ENCODE data around the gene RNF38.
"Not testable (repeated sequence)": the region's sequence is repeated elsewhere in the genome, so short reads cannot be mapped to it uniquely, and the experiment has no call there.

The RNF38 gene

GRCh38 chr9:36328798-36329411 lies 71.2 kb downstream of the RNF38 start:
- no peak for DNase-seq

DNA sequence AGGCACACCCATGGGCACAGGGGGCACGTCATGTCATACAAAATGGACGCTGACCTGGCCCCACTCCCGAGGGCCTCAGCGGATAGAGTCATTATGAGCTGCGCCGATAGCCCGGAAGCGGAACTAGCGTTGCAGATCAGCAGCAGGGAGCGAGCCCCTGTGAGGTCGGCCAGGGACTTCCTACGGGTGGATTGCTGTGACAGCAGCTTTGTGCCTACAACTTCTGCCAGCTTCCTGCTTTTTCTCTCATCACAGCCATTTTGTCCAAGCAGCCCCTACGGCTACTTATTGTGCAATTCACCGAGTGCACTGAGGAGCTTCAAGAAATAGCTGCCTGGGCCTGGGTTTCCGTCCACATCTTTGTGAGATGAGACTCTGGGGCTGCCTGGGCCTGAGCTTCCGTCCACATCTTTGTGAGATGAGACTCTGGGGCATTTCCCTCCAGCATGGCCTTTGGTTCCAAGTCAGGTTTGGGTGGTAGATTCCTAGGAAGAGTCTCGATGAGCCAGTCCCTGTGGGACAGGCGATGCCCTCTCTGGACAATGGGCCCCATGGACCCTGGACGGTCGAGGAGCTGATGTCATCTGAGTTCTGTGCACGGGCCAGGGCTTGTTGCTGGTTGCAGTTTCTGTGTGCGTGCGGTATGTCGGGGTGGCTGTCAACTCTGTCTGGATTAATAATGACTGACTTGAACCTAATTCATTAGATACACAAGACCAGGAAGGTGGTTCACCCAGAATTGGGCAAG lies 74.8 kb downstream of the RNF38 start:
- no peak for DNase-seq

GRCh38 chr9:36323926-36324325 lies 76.1 kb downstream of the RNF38 start:
- no peak for DNase-seq

- DNase-seq = no peak
Observed at GRCh38 chr9:36322462-36322861, 77.6 kb downstream of the RNF38 start.

DNA sequence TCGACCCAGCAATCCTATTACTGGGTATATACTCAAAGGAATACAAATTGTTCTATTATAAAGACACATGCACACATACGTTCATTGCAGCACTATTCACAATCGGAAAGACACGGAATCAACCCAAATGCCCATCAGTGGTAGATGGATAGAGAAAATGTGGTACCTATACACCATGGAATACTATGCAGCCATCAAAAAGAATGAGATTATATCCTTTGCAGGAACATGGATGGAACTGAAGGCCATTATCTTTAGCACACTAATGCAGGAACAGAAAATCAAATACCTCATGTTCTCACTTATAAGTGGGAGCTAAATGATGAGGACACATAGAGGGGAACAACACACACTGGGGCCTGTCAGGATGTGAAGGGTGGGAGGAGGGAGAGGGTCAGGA lies 78.2 kb downstream of the RNF38 start:
- not testable (repeated sequence) for DNase-seq

- DNase-seq = no peak
Observed at GRCh38 chr9:36320466-36320865, 79.6 kb downstream of the RNF38 start.

DNA sequence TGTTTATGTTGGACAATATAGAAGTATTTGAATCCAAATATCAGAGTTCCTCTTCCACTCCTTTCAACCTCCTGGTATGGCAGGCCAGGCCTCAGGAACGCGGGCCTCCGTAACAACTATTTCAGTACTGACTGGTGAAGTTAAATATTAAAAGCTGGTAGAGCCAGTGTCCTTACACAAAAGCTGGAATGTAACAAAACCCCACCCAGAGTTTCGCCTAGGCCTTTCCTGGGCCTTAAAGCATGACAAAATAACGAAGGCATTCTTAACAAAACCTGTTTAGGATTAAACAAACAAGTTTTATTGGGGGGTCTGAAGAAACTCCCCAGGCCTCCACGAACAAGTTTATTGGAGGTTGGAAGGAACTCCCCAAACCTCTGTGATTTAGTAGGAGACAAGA lies 80.3 kb downstream of the RNF38 start:
- DNase-seq = no peak

DNA sequence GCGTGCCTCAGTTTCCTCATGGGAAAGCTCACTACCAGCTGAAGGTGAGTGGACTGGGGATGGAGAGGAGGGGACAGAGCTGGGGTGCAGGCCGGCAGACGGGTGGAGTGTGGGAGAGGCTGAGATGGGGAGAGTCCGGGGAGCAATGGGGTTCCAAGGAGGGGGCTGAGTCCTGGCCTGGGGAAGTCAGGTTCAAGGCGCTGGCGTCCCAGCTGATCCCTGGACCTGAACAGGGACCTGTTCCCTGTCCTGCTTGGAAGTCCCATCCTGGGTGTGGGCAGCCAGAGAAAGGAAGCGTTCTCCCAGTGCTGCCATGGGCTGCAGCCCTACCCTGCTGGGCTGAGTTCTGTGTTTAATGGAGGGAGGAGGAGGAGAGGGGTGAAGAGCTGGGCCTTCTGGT lies 80.9 kb downstream of the RNF38 start:
- DNase-seq = no peak

DNA sequence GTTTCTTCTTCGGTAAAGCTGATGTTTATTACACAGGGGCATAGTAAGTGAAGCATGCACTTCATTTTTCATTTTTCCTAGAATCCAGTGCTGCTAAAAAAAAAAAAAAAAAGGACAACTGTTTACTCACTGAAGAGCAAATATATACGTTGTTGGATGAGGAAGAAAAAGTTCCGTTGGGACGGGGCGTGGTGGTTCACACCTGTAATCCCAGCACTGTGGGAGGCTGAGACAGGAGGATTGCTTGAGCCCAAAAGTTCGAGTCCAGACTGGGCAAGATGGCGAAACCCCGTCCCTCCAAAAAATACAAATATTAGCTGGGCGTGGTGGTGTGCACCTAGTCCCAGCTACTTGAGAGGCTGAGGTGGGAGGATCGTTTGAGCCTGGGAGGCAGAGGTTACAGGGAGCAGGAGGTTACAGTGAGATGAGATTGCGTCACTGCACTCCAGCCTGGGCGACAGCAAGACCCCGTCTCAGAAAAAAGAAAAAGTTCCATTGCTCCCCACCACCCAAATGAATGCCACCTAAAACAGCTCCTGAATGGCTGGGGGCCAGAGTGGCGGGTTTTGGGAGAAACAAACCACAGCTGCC lies 81.8 kb downstream of the RNF38 start:
- DNase-seq = no peak

DNA sequence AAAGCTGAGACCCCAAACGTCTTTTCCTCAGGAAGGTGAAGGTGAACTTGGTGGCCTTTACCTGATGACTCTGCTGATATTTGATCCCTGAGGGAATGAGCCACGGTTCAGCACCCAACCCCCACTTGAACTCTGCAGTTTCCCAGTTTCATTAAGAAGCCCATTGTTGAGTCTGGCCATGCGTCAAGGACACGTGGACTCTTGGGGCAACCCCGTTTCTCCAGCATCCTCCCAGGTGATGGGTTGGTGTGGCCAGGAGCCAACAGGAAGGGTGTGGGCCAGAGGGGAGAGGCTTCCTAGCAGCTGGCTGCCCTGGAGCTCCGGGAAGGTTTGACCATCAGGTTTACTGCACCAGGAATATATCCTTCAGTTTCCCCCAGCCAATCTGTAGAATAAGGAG lies 82.3 kb downstream of the RNF38 start:
- no peak for DNase-seq

DNA sequence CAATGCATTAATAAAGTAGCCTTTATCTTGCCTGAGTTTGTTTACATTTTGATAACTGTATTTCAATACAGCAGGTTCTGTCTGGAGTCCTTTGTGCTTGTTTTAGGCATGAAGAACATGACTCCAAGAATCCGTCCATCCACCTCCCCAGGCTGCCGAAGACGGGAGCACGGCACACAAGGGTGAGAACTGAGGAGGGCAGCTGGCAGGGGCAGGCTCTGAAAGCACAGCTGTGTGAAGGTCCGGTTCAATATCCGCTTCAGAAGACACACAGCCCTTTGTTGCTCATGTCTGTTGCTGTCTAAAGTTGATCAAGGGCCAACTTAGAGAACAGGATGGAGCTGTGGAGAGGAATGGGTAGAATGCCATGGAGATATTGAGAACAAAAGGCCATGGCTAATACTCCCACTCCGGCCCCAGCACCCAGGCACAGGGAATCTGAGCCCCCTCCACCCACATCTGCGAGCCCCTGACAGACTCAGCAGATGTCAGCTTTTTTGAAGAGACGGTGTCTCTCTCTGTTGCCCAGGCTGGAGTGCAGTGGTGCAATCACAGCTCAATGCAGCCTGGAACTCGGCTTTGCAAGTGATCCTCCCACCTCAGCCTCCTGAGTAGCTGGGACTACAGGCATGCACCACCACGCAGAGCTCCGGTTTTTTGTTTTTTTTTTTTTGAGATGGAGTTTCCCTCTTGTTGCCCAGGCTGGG lies 83.3 kb downstream of the RNF38 start:
- no peak for DNase-seq

GRCh38 chr9:36316049-36316448 lies 84.0 kb downstream of the RNF38 start:
- no peak for DNase-seq

DNA sequence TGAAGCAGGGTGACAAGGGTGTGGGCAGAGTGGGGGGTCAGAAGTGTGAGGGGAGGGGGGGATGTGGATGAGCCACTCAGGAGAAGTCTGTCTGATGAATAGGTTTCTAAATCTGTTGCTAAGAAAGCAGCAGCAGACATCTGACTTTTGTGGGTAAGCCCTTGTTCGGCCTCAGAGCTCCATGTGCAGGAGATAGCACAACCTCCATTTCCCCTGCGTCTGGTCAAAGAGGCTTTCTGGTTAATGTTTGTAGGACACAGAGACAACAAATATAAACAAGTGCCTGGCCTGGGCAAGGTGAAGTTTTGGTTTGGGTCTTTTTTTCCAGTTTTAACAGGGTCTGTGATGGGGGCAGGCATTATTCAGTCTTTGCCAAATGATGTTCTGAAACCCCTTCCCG lies 84.8 kb downstream of the RNF38 start:
- no peak for DNase-seq

DNA sequence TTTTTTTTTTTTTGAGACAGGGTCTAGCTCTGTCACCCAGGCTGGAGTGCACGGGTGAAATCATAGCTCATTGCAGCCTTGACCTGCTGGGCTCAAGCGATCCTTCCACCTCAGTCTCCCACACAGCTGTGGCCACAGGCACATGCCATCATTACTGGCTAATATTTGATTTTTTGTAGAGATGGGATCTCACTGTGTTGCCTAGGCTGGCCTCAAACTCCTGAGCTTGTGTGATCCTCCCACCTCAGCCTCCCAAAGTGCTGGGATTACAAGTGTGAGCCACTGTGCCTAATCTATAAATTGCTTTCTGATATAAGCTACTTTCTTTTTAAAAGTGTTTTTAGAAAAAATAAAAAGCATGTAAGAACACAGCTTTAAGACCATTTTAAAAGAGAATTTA lies 85.3 kb downstream of the RNF38 start:
- no peak for DNase-seq

DNA sequence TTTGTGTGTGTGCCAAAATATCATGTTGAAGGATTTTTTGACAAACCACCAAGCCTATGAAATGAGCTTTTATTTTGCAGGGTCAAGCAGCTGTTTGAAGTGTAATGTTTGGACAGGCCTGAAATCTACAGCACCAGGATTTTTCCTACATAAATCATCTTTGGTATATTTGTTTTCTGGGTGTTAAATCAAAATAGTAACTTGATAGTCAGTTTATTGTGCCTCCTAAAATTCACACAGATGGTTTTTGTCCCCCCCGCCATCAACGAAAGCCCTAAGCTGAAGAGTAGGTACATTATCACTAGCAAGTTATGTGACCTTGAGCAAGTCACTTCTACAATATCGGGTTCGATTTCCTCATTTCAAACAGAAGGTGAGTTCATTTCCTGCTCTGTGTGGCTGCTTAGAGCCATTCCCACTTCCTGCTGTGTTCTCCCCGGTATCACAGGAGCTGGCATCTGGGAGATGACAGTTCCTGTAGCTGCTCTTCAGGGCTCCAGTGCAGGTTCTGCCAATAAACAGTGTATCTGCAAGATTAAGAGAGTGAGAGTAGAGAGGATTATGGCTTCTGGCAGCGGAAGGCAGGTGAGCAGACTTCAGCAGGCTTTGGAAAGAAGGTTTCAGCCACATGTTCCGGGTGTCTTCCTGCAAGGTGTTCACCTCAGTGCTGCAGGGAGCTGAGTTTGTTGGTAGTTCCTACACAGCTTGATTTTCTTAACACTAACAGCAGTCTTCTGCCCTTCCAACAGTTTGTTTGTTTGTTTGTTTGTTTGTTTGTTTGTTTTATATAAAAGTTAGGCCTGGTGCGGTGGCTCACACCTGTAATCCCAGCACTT lies 93.4 kb downstream of the RNF38 start:
- no peak for DNase-seq

DNA sequence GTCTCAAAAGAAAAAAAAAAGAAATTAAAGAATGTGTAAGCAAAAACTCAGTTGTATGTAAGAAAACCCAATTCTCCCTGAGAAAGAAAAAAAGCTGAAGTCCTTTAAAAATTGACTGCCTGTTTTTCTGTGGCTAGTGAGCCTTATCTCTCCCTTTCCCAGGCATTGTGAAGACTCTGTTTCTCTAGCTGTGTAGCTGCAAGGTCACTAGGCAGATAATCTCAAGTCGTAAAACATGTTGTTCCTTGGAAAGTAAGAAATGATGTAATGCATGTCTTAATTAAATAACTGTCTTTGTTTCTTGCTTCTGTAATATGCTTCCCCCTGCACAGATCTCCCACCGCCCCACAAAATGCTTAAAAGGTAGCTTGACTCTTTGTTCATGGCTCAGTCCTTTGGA lies 95.7 kb downstream of the RNF38 start:
- DNase-seq = not testable (repeated sequence)

DNA sequence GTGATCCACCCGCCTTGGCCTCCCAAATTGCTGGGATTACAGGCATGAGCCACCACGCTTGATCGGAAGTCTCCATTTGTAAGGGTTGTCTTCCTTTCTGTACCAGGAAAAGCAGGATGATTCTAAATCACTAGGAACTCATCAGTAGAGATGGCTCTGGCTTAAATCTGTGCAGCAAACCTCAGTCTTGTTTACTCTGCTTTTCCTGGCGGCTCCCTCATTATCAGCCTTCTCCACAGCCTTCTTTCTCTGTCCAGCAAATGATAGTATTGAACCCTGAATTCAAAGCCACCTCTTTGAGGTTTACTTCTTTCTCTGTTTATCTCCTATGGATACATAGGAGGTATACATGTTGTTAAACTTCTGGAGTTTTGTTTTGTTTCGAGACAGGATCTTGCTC lies 98.8 kb downstream of the RNF38 start:
- DNase-seq = no peak

GRCh38 chr9:36298566-36298965 lies 101.5 kb downstream of the RNF38 start:
- DNase-seq = no peak

- DNase-seq = no peak
Observed at GRCh38 chr9:36297798-36298197, 102.3 kb downstream of the RNF38 start.

DNA sequence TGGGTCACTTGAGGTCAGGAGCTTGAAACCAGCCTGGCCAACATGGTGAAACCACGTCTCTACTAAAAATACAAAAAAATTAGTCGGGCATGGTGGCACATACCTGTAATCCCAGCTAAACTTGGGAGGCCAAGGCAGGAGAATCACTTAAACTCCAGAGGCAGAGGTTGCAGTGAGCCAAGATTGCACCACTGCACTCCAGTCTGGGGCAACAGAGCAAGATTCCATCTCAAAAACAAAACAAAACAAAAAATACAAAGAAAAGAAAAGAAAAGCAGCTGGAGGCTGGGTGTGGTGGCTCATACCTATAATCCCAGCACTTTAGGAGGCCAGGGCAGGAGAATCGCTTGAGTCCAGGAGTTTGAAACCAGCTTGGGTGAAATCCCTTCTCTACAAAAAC lies 105.1 kb downstream of the RNF38 start:
- not testable (repeated sequence) for DNase-seq

DNA sequence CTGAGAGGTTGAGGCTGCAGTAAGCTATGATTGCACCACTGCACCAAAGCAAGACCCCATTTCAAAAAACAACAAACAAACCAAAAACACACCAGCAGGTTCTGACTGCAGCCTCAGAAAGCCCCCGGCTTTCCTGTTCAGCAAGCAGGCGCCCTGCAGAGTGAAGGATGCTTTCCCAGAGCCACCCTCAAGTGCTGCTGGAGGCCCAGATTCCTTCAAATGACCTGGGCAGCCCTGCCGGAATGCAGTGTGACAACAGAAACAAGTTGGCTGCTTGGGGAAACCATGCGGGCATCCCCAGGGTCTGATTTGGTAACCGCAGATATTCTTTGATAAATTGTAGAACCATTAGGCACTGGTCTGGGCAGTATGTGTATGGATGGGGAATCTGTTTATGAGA lies 106.2 kb downstream of the RNF38 start:
- no peak for DNase-seq

GRCh38 chr9:36293171-36293570 lies 106.9 kb downstream of the RNF38 start:
- no peak for DNase-seq

DNA sequence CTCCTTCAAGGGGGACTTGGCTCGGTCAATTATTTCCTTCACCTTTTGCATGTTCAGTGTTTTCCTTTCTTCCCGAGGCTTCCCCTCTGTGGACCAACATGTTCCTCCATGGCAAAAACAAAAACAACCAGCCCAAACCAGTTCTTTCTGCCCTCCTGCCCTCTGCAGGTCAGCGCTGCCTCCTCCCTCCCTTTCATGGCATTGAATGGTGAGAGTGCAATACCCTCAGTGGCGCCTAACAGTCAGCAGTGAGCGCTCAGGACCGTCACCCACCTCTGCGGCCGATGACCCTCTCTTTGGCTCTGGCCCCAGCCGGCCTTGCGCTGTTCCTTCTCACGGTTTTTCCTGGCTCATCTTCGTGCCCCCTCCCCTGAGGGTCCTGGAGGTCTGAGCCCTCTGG lies 107.4 kb downstream of the RNF38 start:
- DNase-seq = no peak
